HepG2 (cell line): ENCODE measurements around the gene TP53TG5. TPM values are rescaled to one million over a fixed set of nuclear protein-coding genes. Genes with fewer than 3 reads are reported as not detected.

ENCODE experiments used
- CBX2 ChIP-seq, 2 experiments: fragments of 200-600 bp in 1 of 2; sonication (generic); formaldehyde crosslinking in 1 of 2; IDR thresholded peaks; 2 replicates each; pipeline versions ENCODE4 v1.7.0 to v1.8.1; 2018 to 2022; ENCODE audit warnings: low read depth in 2 of 2, low read length in 1 of 2, mild to moderate bottlenecking in 1 of 2, missing genetic modification reagents in 1 of 2
- CENPX ChIP-seq: sonication (generic); formaldehyde crosslinking; IDR thresholded peaks from 2 replicates; pipeline ENCODE4 v1.9.0; 2021; ENCODE audit warnings: mild to moderate bottlenecking, missing genetic modification reagents, moderate library complexity
- FOXJ3 ChIP-seq: sonication (generic); formaldehyde crosslinking; IDR thresholded peaks from 2 replicates; pipeline ENCODE4 v1.4.0; 2020; ENCODE audit warnings: missing genetic modification reagents, mild to moderate bottlenecking, borderline replicate concordance
- GPN1 ChIP-seq: sonication (generic); formaldehyde crosslinking; IDR thresholded peaks from 2 replicates; pipeline ENCODE4 v1.5.1; 2020; ENCODE audit warnings: missing genetic modification reagents, borderline replicate concordance
- HOMEZ ChIP-seq: IDR thresholded peaks from 2 replicates; pipeline ENCODE4 v1.6.1; 2016; ENCODE audit warnings: low read depth
- JARID2 ChIP-seq: sonication (generic); formaldehyde crosslinking; IDR thresholded peaks from 2 replicates; pipeline ENCODE4 v1.8.1; 2023; ENCODE audit warnings: missing genetic modification reagents, inconsistent platforms; ENCODE audit not compliant: insufficient replicate concordance
- JUN ChIP-seq: sonication (generic); formaldehyde crosslinking; IDR thresholded peaks from 2 replicates; pipeline ENCODE4 v1.4.0; 2020; ENCODE audit warnings: mild to moderate bottlenecking, missing genetic modification reagents
- NAIF1 ChIP-seq: sonication (generic); formaldehyde crosslinking; IDR thresholded peaks from 2 replicates; pipeline ENCODE4 v1.5.0; 2020; ENCODE audit warnings: mild to moderate bottlenecking, missing genetic modification reagents, borderline replicate concordance
- SRY ChIP-seq: sonication (generic); formaldehyde crosslinking; IDR thresholded peaks from 2 replicates; pipeline ENCODE4 v1.8.0; 2022; ENCODE audit warnings: mild to moderate bottlenecking, missing genetic modification reagents
- TAF1 ChIP-seq: sonication (generic); formaldehyde crosslinking; IDR thresholded peaks from 2 replicates; pipeline ENCODE4 v1.4.0; 2020; ENCODE audit warnings: missing genetic modification reagents
- TAF15 ChIP-seq: fragments of 200-400 bp; formaldehyde crosslinking; IDR thresholded peaks from one replicate; pipeline ENCODE4 v1.6.1; 2018; ENCODE audit warnings: mild to moderate bottlenecking, low read depth, low read length; ENCODE audit not compliant: poor library complexity, severe bottlenecking
- ZEB1 ChIP-seq: IDR thresholded peaks from 2 replicates; pipeline ENCODE4 v1.6.1; 2012; ENCODE audit warnings: mild to moderate bottlenecking, low read depth, inconsistent platforms; ENCODE audit not compliant: insufficient replicate concordance
- ZNF282 ChIP-seq: fragments of 450-650 bp; IDR thresholded peaks from 2 replicates; pipeline ENCODE4 v1.6.1; 2018; ENCODE audit not compliant: partially characterized antibody
- ZNF30 ChIP-seq: sonication (generic); formaldehyde crosslinking; IDR thresholded peaks from 2 replicates; pipeline ENCODE4 v1.5.0; 2020; ENCODE audit warnings: mild to moderate bottlenecking, missing genetic modification reagents
- ZNF318 ChIP-seq: sonication (generic); formaldehyde crosslinking; IDR thresholded peaks from 2 replicates; pipeline ENCODE4 v1.4.0; 2020; ENCODE audit warnings: mild to moderate bottlenecking, missing genetic modification reagents
- ZNF616 ChIP-seq: sonication (generic); formaldehyde crosslinking; IDR thresholded peaks from 2 replicates; pipeline ENCODE4 v1.5.0; 2020; ENCODE audit warnings: low read depth, mild to moderate bottlenecking, missing genetic modification reagents
- ZNF619 ChIP-seq: sonication (generic); formaldehyde crosslinking; IDR thresholded peaks from 2 replicates; pipeline ENCODE4 v1.4.0; 2020; ENCODE audit warnings: mild to moderate bottlenecking, missing genetic modification reagents
- ZNF703 ChIP-seq: sonication (generic); formaldehyde crosslinking; IDR thresholded peaks from 2 replicates; pipeline ENCODE4 v1.5.1; 2020; ENCODE audit warnings: missing genetic modification reagents, mild to moderate bottlenecking, moderate library complexity, borderline replicate concordance
- ZNF747 ChIP-seq: sonication (generic); formaldehyde crosslinking; IDR thresholded peaks from 2 replicates; pipeline ENCODE4 v1.8.1; 2023; ENCODE audit warnings: missing genetic modification reagents, mild to moderate bottlenecking, borderline replicate concordance
- ZNF850 ChIP-seq: sonication (generic); formaldehyde crosslinking; conservative IDR thresholded peaks from 2 replicates; pipeline ENCODE4 v1.9.0; 2021; ENCODE audit warnings: mild to moderate bottlenecking, missing genetic modification reagents
- polyA plus RNA-seq, 8 experiments: library from polyadenylated mRNA; depleted of rRNA in 3 of 8; stranded (reverse) in 7 of 8; unstranded in 1 of 8; fragments of >200 nt; fragmentation: Illumina TruSeq in 4 of 8; extraction: Trizol in 4 of 8; gene quantifications; 2 replicates each; pipeline versions ENCODE4 v1.2.1 to v1.2.3, GENCODE V29; 2011 to 2016; ENCODE audit warnings: low read depth in 4 of 8, missing spikeins in 1 of 8, mixed read lengths in 1 of 8; ENCODE audit not compliant: insufficient read depth in 1 of 8
- total RNA-seq, 5 experiments: library from RNA; depleted of rRNA; stranded (reverse); fragments of >200 nt; fragmentation: Illumina TruSeq; extraction: Trizol; gene quantifications; 2 replicates each; pipeline ENCODE4 v1.2.3, GENCODE V29; 2016; ENCODE audit warnings: low read depth in 1 of 5

The TP53TG5 gene
- total and polyA plus RNA-seq, 2 of the 13 experiments (the other 11 are each of a cell fraction or from before 2014, with no cell fraction given): 0.11 TPM; not detected in 1

DNA sequence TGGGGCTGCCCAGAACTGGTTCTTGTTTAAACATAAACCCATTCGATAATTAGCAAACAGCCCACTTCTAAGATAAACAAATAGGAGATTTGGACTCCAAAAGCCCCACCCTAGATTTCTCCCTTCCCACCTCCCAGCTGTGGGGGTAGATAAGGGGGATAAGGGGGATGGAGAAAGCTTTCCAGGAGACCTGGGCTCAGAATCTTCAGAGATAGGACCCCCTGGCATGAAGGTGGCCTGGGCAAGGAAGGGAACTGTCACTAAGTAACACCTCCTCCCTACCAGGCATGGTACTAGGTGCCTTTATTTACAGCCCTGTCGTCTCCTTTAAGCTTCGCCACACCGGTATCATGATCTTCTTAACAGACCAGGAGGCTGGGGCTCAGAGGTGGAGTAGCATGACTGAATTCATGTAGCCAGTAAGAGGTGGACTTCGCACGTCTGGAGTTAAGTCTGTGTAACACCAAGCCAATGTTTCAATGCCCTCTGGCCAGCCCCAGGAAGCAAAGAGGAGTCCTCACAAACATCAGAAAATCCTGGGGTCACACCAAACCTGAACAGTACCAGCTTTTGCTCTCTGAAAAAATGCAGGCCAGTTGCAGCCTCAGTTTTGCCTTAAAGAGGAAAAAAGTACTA lies 34.5 kb downstream of the TP53TG5 start (continued):
- TF ChIP-seq NAIF1 (CRISPR knock-in tag): 0 out of 2 replicates have a peak, but pooled peaks have one; percentile 3
- peak; percentile 67; the same call in 1 of the 2 replicates for TF ChIP-seq ZNF747 (CRISPR knock-in tag)
- TF ChIP-seq FOXJ3 (CRISPR knock-in tag): peak; percentile 75
- TF ChIP-seq CBX2 (IDR thresholded peaks at IDR 0.05; ENCODE audit: low read depth, low read length): no peak
- no peak for TF ChIP-seq CBX2 (CRISPR knock-in tag; IDR thresholded peaks at IDR 0.05; ENCODE audit: low read depth)
- TF ChIP-seq ZNF703 (CRISPR knock-in tag): no peak
- TF ChIP-seq ZNF30 (CRISPR knock-in tag): no peak
- TF ChIP-seq ZNF282: no peak
- no peak for TF ChIP-seq SRY (CRISPR knock-in tag)
- no peak for TF ChIP-seq TAF15
- no peak for TF ChIP-seq GPN1
- TF ChIP-seq JARID2: peak; percentile 70
- no peak for TF ChIP-seq ZNF619 (CRISPR knock-in tag)
- no peak for TF ChIP-seq HOMEZ (CRISPR knock-in tag)
- TF ChIP-seq ZNF850: peak; percentile 82; the same call in 1 of the 2 replicates
- no peak for TF ChIP-seq TAF1 (CRISPR knock-in tag)
- peak; percentile 8 for TF ChIP-seq ZEB1
- no peak for TF ChIP-seq JUN (CRISPR knock-in tag)
- TF ChIP-seq ZNF616: no peak
- TF ChIP-seq CENPX (CRISPR knock-in tag): no peak
- no peak for TF ChIP-seq ZNF318 (CRISPR knock-in tag)
